Right hindlimb (tissue), 1 donor: ENCODE results near the gene RAB44.
"Not testable (repeated sequence)": the region's sequence is repeated elsewhere in the genome, so short reads cannot be mapped to it uniquely, and the experiment has no call there.

ENCODE experiments used
- DNase-seq: peaks from one replicate; pipeline ENCODE4 v3.0.0-alpha.2; 2018

Gene RAB44, protein sequence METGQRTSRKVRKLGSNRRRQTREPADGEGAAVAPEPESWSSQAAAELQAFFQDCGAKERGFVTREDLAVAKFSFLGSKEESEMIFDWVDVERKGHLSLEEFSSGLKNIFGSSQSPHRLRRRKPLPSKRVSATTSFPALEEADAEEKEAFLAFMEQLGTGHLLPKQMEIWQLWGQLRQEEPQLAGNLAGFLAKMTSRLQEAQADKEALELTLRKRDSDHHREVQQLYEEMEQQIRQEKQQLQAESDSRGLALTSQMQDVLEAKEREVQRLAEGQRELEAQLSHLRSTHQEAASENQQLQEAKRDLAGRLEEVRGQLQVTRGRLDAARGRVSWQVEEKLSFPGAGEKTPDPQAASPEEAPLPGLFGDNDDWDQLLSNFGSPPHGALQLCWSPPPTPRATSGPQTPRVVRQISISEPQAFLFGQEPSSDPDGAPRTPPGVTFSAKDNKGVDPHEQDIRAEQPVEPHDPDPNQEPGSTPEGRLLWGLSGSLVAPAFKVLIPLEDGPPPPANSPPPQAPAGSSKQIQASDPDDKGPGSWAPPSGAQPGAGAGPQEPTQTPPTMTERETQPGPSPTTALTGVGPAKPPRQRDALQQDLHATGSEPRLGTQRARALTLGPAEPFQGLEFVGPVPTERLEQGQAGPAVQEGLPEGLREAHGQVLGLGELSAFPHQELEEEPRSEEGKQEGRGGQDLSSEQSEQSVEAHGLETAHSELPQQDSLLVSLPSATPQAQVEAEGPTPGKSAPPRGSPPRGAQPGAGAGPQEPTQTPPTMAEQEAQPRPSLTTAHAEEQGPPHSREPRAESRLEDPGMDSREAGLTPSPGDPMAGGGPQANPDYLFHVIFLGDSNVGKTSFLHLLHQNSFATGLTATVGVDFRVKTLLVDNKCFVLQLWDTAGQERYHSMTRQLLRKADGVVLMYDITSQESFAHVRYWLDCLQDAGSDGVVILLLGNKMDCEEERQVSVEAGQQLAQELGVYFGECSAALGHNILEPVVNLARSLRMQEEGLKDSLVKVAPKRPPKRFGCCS

DNA sequence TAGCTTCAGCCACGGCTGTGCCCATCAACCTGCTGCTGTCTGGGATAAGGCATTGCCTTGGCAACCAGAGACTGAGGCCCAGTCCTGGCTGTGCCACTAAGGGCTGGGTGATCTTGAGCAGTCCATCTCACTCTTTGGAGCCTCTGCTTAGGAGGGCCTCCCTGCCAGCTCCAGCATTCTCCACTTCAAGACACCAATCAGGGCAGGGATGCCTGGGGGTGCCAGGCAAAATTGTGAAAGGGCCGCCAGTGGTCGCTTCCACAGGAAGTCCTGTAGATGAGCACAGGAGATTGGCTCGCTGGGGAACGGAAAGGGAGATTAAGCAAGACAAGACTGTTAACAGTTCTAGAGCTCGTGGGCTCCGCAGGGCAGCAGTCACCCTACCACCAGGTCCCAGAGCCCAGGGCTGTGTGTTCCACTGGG, at the start of gene RAB44:
RAB44 (plus strand) TSS at position 346 of the 423 bp plus-strand sequence. CDS start 6,410 bp downstream, outside the sequence.
- no peak for DNase-seq

DNA sequence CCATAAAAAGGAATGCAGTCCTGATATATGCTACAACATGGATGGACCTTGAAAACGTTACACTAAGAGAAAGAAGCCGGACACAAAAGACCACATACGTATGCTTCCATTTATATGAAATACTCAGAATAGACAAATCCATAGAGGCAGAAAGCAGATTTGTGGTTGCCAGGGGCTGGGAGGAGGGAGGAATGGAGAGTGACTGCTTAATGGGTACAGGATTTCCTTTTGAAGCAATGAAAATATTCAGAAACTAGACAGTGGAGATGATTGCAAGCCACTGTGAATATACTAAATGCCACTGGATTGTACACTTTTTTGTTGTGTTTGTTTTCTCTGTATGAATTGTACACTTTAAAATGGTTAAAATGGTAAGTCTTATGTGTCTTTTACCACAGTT, 48.5 kb upstream of the RAB44 start:
- no peak for DNase-seq

DNA sequence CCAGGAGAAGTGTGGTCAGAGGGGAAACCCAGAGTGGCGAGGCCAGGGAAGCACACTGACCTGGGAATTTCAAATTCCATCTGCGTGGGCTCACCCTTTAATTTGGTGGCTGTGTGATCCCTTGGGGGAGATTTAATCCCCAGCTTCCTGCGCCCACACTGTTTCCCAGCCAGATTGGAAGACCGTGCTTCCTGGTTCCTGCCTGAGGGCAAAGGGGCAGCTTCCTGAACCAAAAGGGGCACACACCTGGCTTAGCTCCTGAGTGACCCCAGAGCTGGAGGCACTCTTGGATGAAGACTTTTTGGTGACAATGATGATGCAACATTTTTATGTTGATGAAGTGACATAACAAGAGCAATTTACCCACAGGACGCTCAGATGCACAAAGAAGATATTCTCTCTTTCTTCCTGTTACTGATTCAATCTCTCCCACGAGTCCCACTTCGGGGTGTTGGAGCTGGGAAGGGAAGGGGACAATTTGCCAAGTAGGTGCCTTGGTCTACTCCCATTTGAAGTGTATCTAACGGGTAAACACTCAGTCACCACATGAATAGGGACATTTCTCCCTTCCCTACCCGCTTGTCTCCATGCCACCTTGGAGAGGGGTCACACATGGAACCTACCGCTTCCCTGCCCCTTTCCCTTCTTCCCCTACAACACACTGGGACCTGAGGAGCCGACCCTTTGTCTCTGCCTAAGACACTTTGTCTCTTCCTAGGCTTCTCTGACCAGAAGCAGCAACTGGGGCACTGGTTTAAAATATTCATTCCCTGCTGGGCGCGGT, 47.7 kb upstream of the RAB44 start:
- no peak for DNase-seq

DNA sequence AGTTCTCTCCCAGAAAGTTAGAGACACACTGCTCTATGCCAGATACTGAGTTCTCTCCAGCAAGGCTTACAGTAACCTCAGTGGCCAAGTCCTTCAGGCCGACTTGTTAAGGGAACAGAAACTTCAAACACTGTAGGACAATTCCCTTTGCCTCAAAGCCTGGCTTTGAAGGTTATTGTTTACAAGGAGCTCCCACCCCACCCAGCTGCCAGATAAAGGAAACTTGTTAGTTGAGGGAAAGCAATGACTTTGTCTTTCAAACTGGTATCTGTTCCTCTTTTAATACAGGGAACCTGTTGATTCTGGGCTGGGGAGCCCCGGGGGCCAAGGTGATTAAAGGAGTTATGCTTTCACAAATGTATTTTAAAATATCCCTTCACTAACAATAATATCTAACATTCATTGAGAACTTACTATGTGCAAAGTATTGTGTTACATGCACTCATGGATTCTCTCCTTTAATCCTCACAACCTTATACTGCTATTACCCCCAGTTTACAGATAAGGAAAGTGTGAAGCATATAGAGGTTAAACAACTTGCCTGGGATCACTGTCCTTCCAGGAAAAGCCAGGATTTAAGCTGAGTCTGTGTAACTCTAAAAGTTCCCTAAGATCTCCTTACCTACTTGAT, 46.7 kb upstream of the RAB44 start:
- DNase-seq, result no peak

DNA sequence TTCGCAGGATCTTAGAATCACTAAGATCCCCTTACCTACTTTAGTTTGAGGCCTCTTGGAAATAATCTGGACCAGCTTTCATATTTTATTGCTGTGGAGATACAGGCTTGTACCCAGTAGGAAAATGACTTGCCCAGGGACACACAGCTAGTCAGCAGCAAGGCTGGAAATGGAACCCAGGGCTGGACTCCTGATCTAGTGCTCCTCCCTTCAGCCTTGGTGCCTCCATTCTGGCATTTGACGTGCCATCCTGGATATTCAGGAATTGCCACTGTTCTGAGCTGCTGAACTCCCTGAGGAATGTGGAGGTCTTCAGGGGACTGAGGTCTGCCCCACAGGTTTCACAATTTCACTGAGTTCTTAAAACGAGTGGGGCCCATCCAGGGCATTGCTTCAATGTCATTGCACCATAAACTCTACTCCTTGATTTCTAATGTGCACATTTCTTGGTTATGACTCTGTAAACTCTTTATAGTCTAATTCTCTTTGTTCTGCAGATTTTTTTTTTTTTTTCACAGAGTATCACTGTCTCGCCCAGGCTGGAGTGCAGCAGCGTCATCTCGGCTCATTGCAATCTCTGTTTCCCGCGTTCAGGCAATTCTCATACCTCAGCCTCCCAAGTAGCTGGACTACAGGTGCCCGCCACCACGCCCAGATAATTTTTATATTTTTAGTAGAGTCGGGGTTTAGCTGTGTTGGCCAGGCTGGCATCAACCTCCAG, 45.8 kb upstream of the RAB44 start:
- no peak for DNase-seq

DNA sequence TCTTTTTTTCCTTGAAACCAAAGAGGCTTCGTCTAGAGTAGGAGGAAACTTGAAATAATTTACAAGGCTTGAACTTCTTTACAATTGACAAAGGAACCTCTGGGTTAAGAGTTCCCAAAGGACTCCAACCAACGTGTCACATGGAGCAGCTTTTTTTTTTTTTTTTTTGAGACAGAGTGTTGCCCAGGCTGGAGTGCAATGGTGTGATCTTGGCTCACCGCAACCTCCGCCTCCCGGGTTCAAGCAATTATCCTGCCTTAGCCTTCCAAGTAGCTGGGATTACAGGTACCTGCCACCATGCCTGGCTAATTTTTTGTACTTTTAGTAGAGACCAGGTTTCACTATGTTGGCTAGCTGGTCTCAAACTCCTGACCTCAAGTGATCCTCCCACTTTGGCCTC, 43.2 kb upstream of the RAB44 start:
- DNase-seq, result not testable (repeated sequence)

DNA sequence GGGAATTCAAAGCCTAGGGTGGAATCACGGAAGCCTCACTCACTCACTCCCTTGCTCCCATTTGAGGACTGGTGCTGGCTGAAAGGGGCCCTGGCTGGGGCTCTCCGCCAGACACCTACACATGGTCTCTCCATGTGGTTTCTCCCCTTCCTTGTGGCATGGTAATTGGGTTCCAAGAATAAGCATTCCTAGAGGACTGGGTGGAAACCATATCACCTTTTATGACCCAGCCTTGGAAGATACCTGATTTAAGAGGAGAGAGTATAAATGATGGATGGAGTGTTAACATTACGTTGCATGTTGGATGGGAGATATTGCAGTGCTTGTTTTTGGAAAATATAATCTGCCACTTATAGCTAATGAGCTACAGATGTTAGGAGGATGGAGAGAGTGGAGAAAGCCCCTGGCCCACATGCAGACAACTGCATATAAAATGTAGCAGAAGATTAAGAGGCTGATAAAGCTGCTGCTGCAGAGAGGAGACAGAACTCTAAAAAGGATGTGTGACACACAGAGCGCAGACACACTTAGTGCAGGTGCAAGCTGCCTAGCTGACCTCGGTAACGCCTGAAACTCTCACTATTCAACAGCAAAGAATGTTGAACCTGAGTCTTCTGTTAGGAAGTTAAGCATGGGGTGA, 42.4 kb upstream of the RAB44 start:
- DNase-seq, result no peak

DNA sequence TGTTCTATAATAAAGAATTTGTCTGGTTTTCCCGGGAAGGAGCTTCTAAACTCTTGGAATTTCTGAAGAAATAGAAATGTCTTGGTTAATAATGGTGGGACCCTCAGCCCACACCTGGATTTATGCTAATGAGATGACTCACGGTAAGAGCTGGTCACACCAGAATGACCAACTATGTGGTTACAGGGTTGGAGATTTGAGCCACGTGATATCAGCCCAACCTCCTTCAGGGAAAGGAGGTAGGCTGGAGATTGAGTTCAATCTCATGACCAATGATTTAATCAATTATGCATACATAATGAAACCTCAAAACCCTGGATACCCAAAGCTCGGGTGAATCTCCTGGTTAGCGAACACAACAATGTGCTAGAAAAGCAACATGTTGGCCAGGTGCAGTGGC, 41.2 kb upstream of the RAB44 start:
- DNase-seq, result no peak

DNA sequence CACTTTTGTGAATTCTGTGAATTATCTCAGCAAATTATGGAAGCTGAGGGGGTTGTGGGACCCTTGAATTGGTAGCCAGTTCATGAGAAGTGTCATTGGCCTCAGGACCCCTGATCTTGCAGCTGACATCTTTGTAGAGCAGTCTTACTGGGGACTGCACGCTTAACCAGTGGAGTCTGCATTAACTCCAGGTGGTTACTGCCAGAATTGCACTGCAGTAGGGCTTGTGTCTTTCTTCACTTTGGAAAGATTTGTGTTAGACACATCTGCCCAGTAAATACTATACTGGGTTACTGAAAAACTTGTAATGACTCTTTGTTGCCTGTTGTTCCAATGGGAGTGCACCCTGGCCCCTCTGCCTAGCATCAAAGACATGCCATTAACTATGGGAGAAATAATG, 40.4 kb upstream of the RAB44 start:
- DNase-seq, result no peak

DNA sequence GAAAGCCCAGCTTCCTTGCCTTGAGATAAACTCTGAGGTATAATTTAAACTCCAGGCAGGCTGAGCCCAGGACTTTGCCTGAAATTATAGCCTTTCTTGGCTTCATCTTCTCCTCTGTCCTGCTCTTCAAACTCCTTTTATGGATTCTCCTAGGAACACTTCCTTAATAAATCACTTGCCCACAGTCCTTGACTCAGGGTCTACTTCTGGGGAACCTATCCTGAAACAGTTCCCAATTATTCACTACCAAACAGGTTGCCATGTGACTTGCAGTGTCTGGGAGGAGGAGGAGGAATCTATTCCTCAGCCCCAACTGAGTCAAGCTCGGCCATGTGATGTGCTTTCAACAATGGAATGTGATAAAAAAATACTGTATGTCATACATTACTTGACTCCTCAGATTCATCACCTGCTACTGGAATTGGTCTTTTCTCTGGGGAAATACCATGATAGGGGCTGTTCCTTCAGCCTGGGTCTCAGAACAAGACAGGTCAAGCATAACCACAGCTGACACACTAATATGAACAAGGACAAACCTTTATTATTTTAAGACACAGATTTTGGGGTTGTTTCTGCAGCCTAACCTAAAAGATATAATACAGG, 39.6 kb upstream of the RAB44 start:
- DNase-seq, result no peak

DNA sequence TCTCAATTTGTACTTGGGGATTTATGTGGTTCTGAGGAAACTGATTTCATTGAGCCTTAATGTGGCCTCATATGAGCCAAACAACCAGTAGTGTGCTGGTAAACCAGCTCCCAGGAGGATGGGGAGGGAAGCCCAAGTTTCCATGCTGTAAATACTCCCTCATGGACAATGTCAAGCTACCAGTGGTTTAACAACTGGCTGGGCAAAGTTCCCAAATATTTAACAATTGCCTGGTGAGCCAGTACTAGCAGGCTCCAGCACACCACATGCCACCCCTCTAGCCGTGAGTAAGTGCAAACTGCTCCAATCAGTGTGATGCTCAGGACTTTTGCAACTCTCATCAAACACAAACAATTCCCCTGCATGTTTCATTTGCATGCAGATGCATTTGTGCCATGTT, 38.4 kb upstream of the RAB44 start:
- DNase-seq, result no peak

DNA sequence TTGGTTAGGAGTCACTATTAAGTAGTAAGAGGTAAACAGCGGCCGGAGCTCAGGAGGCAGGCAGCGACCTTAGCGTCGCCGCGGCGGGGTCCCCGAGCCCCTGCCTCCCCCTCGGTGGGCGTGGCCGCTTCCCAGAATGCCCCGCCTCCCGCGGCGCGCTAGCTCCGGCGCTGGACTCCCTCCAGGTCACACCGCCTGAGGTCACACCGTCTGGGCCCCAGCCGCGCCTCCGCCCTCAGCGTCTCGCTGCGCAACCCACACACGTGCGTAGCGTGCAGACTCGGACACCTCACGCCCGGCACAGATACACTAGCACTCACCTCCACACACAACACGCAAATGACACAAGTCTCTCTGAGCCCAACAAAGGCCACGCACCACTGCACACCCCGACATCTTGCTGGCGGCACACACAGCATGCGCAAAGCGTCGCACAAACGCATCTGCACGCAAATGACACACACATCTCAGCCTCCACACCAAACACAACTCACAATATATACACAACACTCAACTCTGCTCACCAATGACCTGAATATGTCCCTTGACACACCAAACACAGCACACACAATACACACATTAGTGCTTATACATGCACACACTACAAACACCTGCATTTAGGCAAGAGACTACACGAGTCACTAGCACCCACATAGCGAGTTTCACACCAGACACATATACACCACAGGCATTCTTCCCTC, 36.7 kb upstream of the RAB44 start:
- peak; percentile 61 for DNase-seq

DNA sequence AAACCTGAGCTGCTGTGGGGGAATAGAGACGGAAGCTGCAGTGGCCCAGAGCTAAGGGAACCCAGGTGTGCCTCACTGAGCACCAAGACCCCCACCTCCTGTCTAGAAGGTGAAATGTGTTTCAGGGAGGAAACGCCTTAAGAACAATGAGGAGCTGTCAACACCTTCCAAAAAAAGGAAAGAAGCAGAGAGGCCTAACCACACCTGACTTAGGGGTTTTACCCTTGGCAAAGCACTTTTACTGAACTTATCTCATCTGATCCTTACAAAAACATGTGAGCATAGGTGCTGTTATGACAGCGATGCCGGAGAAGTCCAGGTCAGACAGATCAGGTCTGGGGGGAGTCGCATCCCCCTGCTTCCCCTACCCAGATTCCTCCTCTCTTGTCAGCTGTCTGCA, 35.2 kb upstream of the RAB44 start:
- DNase-seq, result no peak

DNA sequence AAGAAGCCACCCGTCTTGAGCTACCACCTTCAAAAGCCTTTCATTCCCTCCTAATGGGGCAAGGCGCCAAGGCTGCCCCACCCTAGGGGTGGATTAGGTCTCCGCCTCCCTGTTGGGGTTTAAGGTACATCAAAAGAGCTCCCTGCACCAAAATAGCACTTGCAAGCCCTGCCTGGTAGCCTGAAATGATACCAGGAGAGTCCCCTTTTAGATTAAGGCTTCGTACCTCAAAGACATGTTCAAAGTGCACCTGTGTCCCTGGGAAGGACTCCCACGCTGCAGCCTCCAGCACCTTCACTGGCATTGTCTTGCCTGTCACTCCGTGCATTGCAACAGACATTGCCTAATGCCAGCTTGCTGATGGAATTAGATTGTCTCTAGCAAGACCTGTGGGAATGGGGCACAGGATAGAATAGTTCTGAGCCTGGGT, 34.8 kb upstream of the RAB44 start:
- no peak for DNase-seq

DNA sequence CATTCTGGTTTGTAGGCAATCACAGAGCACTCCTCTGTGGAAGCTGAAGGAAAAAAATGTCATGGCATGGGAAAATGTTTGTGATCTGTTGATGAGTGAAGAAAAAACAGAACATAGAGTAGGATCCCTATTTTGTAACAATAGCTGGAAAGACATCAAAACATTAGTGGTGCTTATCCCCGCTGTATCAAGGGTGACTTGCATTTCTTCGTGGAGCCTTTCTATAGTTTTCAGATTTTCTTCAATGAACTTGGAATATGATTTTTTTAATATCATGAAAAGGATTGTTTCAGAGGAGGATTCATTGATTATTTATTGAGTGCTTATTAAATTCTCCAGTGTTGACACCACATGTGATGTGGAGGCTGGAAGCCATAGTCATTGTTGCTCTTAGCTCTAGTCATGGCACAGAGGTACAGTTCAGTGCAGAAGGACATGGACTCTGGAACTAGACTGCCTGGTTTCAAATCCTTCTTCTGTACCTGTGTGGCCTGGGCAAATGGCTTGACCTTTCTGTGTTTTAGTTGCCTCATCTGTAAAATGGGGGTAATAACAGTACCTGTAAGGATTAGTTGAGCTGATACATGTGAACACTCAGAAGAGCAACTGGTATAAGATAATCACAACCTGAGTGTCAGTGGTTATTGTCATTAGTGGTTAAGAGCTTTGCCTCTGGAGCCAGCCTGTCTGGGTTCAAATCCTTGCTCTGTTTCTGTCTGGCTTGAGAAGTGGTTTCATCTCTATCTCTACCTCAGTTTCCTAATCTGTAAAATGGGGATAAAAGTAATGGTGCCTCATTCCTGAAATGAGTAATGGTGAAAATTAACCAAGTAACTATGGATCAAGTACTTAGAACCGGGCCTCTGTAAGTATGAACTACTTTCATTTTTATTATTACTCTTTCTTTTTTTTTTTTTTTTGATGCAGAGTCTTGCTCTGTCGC, 33.9 kb upstream of the RAB44 start:
- DNase-seq, result no peak

DNA sequence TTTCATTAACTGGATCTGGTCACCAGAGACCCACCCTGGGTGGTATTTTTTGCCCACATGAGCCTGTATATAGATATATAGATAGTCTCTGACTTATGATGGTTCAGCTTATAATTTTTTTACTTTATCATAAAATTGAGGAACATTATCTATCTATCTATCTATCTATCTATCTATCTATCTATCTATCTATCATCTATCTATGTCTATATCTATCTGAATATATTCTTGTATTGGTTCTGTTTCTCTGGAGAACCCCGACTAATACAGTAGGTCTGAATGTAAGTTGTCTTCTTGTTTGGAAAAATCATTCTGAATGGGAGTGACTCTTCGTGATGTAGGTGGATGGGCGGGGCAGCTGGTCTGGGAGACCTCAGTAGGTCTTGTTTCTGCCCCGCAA, 32.4 kb upstream of the RAB44 start:
- no peak for DNase-seq

DNA sequence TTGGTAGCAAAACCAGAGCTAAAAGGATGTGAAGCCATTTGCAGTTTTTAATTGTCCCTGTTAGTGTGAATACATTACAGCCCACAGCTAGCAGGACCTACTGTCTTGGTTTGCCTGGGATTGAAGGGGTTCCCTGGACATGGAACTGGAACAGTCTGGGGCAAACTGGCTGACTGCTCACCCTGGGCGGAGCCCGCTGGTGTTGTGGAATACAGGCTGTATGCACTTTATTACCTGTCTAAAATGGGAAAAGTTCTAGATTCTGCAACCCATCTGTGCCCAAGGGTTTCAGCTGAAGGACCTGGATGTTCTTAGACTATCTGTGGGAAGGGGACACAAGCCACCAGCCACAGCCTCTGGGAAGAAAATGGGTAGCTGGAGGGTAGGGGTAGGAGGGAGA, 31.3 kb upstream of the RAB44 start:
- no peak for DNase-seq

DNA sequence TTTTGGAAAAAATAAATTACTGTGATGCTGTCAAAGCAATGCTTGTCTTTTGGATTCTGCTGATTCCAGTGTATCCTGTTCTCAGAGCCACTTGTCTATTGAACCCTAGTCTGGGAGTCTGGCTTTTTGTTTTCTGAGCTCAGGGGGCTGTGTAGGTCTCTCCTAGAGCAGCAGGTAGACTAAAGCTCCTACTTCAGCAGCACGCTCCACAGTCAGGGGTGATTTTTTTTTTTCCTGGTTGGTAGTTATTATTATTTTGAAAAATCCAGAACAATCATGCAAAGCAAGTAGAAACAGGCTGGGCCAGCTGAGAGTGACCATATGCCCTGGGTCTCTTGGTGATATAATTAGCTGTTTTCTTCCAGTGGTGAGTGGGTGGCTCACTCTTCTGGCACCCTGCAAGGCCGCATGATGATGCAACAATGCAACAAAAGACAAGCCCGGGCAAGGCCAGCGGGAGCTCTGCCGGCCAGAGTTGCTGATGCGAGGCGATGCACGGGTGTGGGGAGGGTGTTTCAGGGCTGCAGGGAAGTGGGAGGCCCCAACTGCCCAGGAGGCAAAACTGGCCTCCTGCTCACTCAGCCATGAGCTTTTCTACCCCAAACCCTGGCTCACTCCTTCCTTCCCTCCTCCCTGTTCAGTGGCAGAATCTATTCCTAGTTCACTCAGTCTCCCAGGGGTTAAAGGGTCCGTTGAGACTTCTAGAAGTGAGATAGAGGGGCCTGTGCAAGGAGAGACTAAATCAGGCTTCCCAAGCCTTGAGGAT, 30.6 kb upstream of the RAB44 start:
- peak; percentile 62 for DNase-seq
